NT2/D1 (cell line): ENCODE results near the gene PNPLA7.

Experiments
- SUZ12 ChIP-seq: IDR thresholded peaks from 2 replicates; pipeline ENCODE4 v1.6.1; 2011; ENCODE audit not compliant: insufficient read length, insufficient read depth; ENCODE audit errors: extremely low read depth
- YY1 ChIP-seq: IDR thresholded peaks from 2 replicates; pipeline ENCODE4 v1.6.1; 2011; ENCODE audit not compliant: insufficient read length, insufficient read depth
- ZNF274 ChIP-seq: IDR thresholded peaks from 2 replicates; pipeline ENCODE4 v1.6.1; 2011; ENCODE audit warnings: mild to moderate bottlenecking, low read depth, low read length

DNA sequence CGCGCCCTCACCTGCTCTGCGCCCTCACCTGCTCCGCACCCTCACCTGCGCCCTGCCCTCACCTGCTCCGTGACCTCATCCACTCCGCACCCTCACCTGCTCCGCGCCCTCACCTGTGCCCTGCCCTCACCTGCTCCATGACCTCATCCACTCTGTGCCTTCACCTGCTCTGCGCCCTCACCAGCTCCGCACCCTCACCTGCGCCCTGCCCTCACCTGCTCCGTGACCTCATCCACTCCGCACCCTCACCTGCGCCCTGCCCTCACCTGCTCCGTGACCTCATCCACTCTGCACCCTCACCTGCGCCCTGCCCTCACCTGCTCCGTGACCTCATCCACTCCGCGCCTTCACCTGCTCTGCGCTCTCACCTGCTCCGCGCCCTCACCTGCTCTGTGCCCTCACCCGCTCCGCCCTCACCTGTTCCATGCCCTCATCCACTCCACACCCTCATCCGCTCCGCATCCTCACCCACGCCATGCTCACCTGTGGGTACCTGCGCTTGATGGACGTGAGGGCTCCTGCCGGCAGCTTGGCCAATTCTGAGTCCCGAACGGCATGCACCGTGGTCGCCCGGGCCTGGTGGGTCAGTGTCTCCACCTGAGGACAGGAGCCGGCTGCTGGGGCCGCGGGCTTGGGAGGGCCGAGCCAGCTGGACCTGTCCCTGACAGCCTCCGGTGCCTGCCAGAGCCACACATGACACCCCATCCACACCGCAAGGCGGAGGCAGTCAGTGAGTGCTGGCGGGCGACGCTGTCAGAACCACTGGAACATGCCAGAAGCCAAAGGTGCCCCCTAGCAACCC lies 55.5 kb downstream of the PNPLA7 start:
- TF ChIP-seq YY1 (no peak), ZNF274 (no peak), SUZ12 (no peak)
